B cell (primary cell): ENCODE results near the gene RPTOR. TPM values are rescaled to one million over a fixed set of nuclear protein-coding genes. Genes with fewer than 3 reads are reported as not detected.

ENCODE experiments used
- ATAC-seq: fragments of 200-7000 bp; cut with Tn5 transposase; one replicate; pipeline ENCODE4 v1.10.0; 2021; ENCODE audit warnings: low read depth, mild to moderate bottlenecking, moderate number of reproducible peaks, moderate library complexity
- CTCF ChIA-PET: fragments of 350-600 bp; sonication (Branson Sonifier 250); formaldehyde crosslinking; loops from one replicate; lab custom pipeline; 2021; ENCODE audit warnings: antibody characterized with exemption, inconsistent platforms; lab: Charles Lee
- POLR2A ChIA-PET: fragments of 350-600 bp; sonication (Branson Sonifier 250); formaldehyde crosslinking; loops from one replicate; lab custom pipeline; 2021; ENCODE audit warnings: antibody characterized with exemption; lab: Charles Lee
- DNase-seq: peaks from one replicate; pipeline ENCODE4 v3.0.0; 2013
- H2AFZ ChIP-seq: 2 replicates; pipeline ENCODE4 v1.6.1; 2012; ENCODE audit warnings: mild to moderate bottlenecking, low read depth, low read length; ENCODE audit not compliant: insufficient read depth, poor library complexity, severe bottlenecking
- H3K27ac ChIP-seq, 2 donors: 1 replicate in 1 of 2; 2 replicates in 1 of 2; pipeline ENCODE4 v1.5.1; 2012 to 2013; ENCODE audit warnings: low read length in 2 of 2, mild to moderate bottlenecking in 2 of 2, moderate library complexity in 1 of 2
- H3K27me3 ChIP-seq, 4 experiments: fragments of 200-600 bp in 1 of 4; sonication (generic) in 1 of 4; replicated peaks in 1 of 4; 1 replicate in 2 of 4; 2 replicates in 2 of 4; pipeline versions ENCODE4 v1.6.1 to v1.7.0; 2013 to 2016; ENCODE audit warnings: low read length in 3 of 4, mild to moderate bottlenecking in 2 of 4, mixed read lengths in 1 of 4, moderate library complexity in 1 of 4; ENCODE audit not compliant: insufficient read depth in 4 of 4, control insufficient read depth in 3 of 4; ENCODE audit errors: control extremely low read depth in 1 of 4
- H3K36me3 ChIP-seq, 2 experiments: replicated peaks in 1 of 2; 1 replicate in 1 of 2; 2 replicates in 1 of 2; pipeline versions ENCODE4 v1.6.1 to v1.7.1; 2013; ENCODE audit warnings: low read length in 1 of 2; ENCODE audit not compliant: insufficient read depth in 2 of 2, control insufficient read depth in 1 of 2; ENCODE audit errors: control extremely low read depth in 1 of 2, extremely low read depth in 1 of 2
- H3K4me1 ChIP-seq, 2 donors: fragments of 200-600 bp in 1 of 2; sonication (generic) in 1 of 2; 1 replicate in 1 of 2; 2 replicates in 1 of 2; pipeline versions ENCODE4 v1.5.1 to v1.6.1; 2013 to 2017; ENCODE audit warnings: low read length in 2 of 2; ENCODE audit not compliant: control insufficient read depth in 2 of 2, insufficient read depth in 2 of 2
- H3K4me2 ChIP-seq: replicated peaks from 2 replicates; pipeline ENCODE3; 2012; ENCODE audit warnings: mild to moderate bottlenecking, low read depth, low read length; ENCODE audit not compliant: poor library complexity, severe bottlenecking
- H3K4me3 ChIP-seq, 5 experiments: fragments of 200-600 bp in 1 of 5; sonication (generic) in 1 of 5; 1 replicate in 3 of 5; 2 replicates in 2 of 5; pipeline versions ENCODE4 v1.5.1 to v1.7.0; 2011 to 2016; ENCODE audit warnings: low read length in 4 of 5, mild to moderate bottlenecking in 4 of 5, low read depth in 2 of 5, control low read depth in 1 of 5, moderate library complexity in 1 of 5; ENCODE audit not compliant: insufficient read depth in 1 of 5; ENCODE audit errors: control extremely low read depth in 1 of 5, extremely low read depth in 1 of 5
- H3K79me2 ChIP-seq: fragments of 200-600 bp; sonication (generic); one replicate; pipeline ENCODE4 v1.6.0; 2016; ENCODE audit warnings: low read length; ENCODE audit not compliant: control insufficient read depth, insufficient read depth
- H3K9ac ChIP-seq: fragments of 200-600 bp; sonication (generic); 2 replicates; pipeline ENCODE4 v1.6.1; 2017; ENCODE audit warnings: mild to moderate bottlenecking, low read length, moderate library complexity
- H3K9me3 ChIP-seq, 3 donors: one replicate each; pipeline versions ENCODE4 v1.6.1 to v1.7.1; 2013; ENCODE audit warnings: low read length in 2 of 3; ENCODE audit not compliant: control insufficient read depth in 2 of 3, insufficient read depth in 1 of 3; ENCODE audit errors: control extremely low read depth in 1 of 3
- H4K20me1 ChIP-seq: 2 replicates; pipeline ENCODE4 v1.6.0; 2012; ENCODE audit warnings: mild to moderate bottlenecking, low read length; ENCODE audit not compliant: insufficient read depth, control insufficient read depth, poor library complexity, severe bottlenecking
- H3K27ac Mint-ChIP-seq: one replicate; pipeline ENCODE4 v1.8.0; 2021; ENCODE audit warnings: mixed read lengths
- H3K27me3 Mint-ChIP-seq: one replicate; pipeline ENCODE4 v1.8.0; 2021; ENCODE audit warnings: mixed read lengths
- H3K4me1 Mint-ChIP-seq: one replicate; pipeline ENCODE4 v1.8.0; 2021; ENCODE audit warnings: mixed read lengths
- H3K4me3 Mint-ChIP-seq: one replicate; pipeline ENCODE4 v1.8.0; 2021; ENCODE audit warnings: mixed read lengths
- H3K9me3 Mint-ChIP-seq: one replicate; pipeline ENCODE4 v1.8.0; 2022; ENCODE audit warnings: mixed read lengths; ENCODE audit not compliant: insufficient read depth
- CTCF ChIP-seq: fragments of 200-600 bp; IDR thresholded peaks from one replicate; pipeline ENCODE4 v1.8.0; 2022; ENCODE audit warnings: antibody characterized with exemption, mild to moderate bottlenecking
- EZH2 ChIP-seq: IDR thresholded peaks from 2 replicates; pipeline ENCODE4 v1.6.1; 2012; ENCODE audit warnings: borderline replicate concordance, low read depth, mild to moderate bottlenecking, moderate library complexity, low read length; ENCODE audit not compliant: insufficient read depth, poor library complexity, severe bottlenecking
- WGBS: methylation state at CpG from one replicate; pipeline ENCODE4 v1.1.5; 2013; ENCODE audit warnings: missing lambda C conversion rate; ENCODE audit not compliant: insufficient coverage; 5-methylcytosine and 5-hydroxymethylcytosine counted together
- intact Hi-C: fragments of 100-400 bp; cut with micrococcal nuclease; formaldehyde crosslinking; loops from one replicate; pipeline ENCODE4 v1.10.0; 2022
- polyA plus RNA-seq: library from polyadenylated mRNA; depleted of rRNA; stranded (reverse); fragments of >200 nt; gene quantifications from 2 replicates; pipeline ENCODE4 v1.2.3, GENCODE V29; 2012
- total RNA-seq, 2 donors: library from RNA; stranded (reverse); fragments of 120-200 nt in 1 of 2; gene quantifications; 1 replicate in 1 of 2; 2 replicates in 1 of 2; pipeline versions ENCODE4 v1.2.3 to v1.2.4, GENCODE V29; 2013 to 2022

Gene RPTOR
- total and polyA plus RNA-seq, 2 donors (not counting 1 experiment from before 2014, with no cell fraction given), result 13.4 to 58.8 TPM

GRCh38 chr17:80621997-80622357, 77.3 kb downstream of the RPTOR start:
- Histone ChIP-seq H3K4me2 (no peak overlapping the region), H3K4me1 (no peaks in the 10 kb centered on the region), H3K9me3 (no peaks in the 10 kb centered on the region), H3K79me2 (peaks cover 50% of the 10 kb centered on the region), H3K9ac (no peak overlapping the region), H3K36me3 (peaks cover 0 to 8% of the 10 kb centered on the region in 2 experiments), H4K20me1 (peaks cover 27% of the 10 kb centered on the region), H3K27ac (no peak overlapping the region), H3K27me3 (no peaks in the 10 kb centered on the region), H2AFZ (no peak overlapping the region), H3K4me3 (no peak overlapping the region)
- Mint-ChIP-seq H3K4me3 (no peak overlapping the region), H3K4me1 (peaks cover 7% of the 10 kb centered on the region), H3K27me3 (no peaks in the 10 kb centered on the region), H3K27ac (no peak overlapping the region), H3K9me3 (no peaks in the 10 kb centered on the region)
- ATAC-seq (no peak), DNase-seq (no peak)
- POLR2A ChIA-PET, result no interaction called here
- TF ChIP-seq CTCF (no peak), EZH2 (no peak)
- intact Hi-C loops, result no loop called here
- CTCF ChIA-PET, result no interaction called here
- 42% methylated on average over 2 of the region's 3 CpGs for WGBS

GRCh38 chr17:80624864-80625263, 80.2 kb downstream of the RPTOR start:
- Histone ChIP-seq H3K27me3 (no peaks in the 10 kb centered on the region), H3K79me2 (peaks cover 44% of the 10 kb centered on the region), H3K9me3 (no peaks in the 10 kb centered on the region), H3K36me3 (peaks cover 0 to 11% of the 10 kb centered on the region in 2 experiments), H2AFZ (no peak overlapping the region), H3K4me3 (no peak overlapping the region), H3K4me1 (no peaks in the 10 kb centered on the region), H3K4me2 (no peak overlapping the region), H4K20me1 (peaks cover 15% of the 10 kb centered on the region), H3K9ac (no peak overlapping the region), H3K27ac (no peak overlapping the region)
- H3K4me1 Mint-ChIP-seq, result peaks cover 7% of the 10 kb centered on the region
- no peak for DNase-seq
- H3K27ac Mint-ChIP-seq, result no peak overlapping the region
- ChIA-PET POLR2A (no interaction called here), CTCF (no interaction called here)
- WGBS, result 98% methylated on average over 10 of the region's 14 CpGs
- no peaks in the 10 kb centered on the region for H3K27me3 Mint-ChIP-seq
- TF ChIP-seq EZH2 (no peak), CTCF (no peak)
- ATAC-seq, result no peak
- H3K9me3 Mint-ChIP-seq, result no peaks in the 10 kb centered on the region
- H3K4me3 Mint-ChIP-seq, result no peak overlapping the region
- intact Hi-C loops, result no loop called here
